ENCODE data around the gene SMIM23.

- no peak for TF ChIP-seq TOX (CRISPR knock-in tag; IDR thresholded peaks at IDR 0.05; ENCODE audit: borderline replicate concordance)
- no peak for TF ChIP-seq PATZ1 (CRISPR knock-in tag; IDR thresholded peaks at IDR 0.05; ENCODE audit: borderline replicate concordance)
- no peak for TF ChIP-seq OSR1 (CRISPR knock-in tag; IDR thresholded peaks at IDR 0.05)
- TF ChIP-seq POU6F1 (CRISPR knock-in tag; IDR thresholded peaks at IDR 0.05; ENCODE audit: borderline replicate concordance, low read depth): no peak
- TF ChIP-seq ZFP30 (CRISPR knock-in tag; IDR thresholded peaks at IDR 0.05): no peak
- no peak for TF ChIP-seq ZNF565 (CRISPR knock-in tag; conservative IDR thresholded peaks at IDR 0.05; ENCODE audit: low read depth)
- no peak for TF ChIP-seq RARB (CRISPR knock-in tag; IDR thresholded peaks at IDR 0.05)
- TF ChIP-seq CREB5 (CRISPR knock-in tag; IDR thresholded peaks at IDR 0.05; ENCODE audit: low read depth): no peak
Measured at GRCh38 chr5:171808453-171808852, 22.8 kb downstream of the SMIM23 start.

Data from SK-N-SH treated with all-trans-retinoic acid at 6 μM for 48 hours (cell line).